ENCODE data around the gene MICAL3. TPM values are rescaled to one million over a fixed set of nuclear protein-coding genes. Genes with fewer than 3 reads are reported as not detected.

MICAL3 gene
- total RNA-seq, 1 experiment from 2014 or later, result 47.1 TPM

- no peaks in the 10 kb centered on the region for H3K9me3 ChIP-seq (ENCODE audit: control insufficient read depth, insufficient read depth, low read depth, low read length)
- DNase-seq (ENCODE audit: low read depth, low spot score) (no peak), ATAC-seq (no peak)
- no peak for TF ChIP-seq SIN3A (IDR thresholded peaks at IDR 0.05; ENCODE audit: borderline replicate concordance, insufficient read depth, low read depth, low read length)
- no peak for TF ChIP-seq POLR2AphosphoS5 (IDR thresholded peaks at IDR 0.05; ENCODE audit: low read depth, low read length)
- TF ChIP-seq REST (IDR thresholded peaks at IDR 0.05; ENCODE audit: insufficient read depth in 1 of 2, low read depth in 2 of 2, low read length in 1 of 2), result no peak
- no peak for TF ChIP-seq TCF7L2 (IDR thresholded peaks at IDR 0.05; ENCODE audit: low read depth, low read length)
- no peak for TF ChIP-seq CTCF (IDR thresholded peaks at IDR 0.05)
- H3K27ac ChIP-seq (ENCODE audit: low read length), result no peak overlapping the region
- intact Hi-C loops (cut with micrococcal nuclease; ENCODE audit: unreplicated experiment), result no loop called here
- no peak overlapping the region for H3K4me3 ChIP-seq (ENCODE audit: low read depth in 2 of 2, low read length in 2 of 2)
- no peaks in the 10 kb centered on the region for H3K36me3 ChIP-seq (ENCODE audit: control insufficient read depth, insufficient read depth, low read length)
- H3K27me3 ChIP-seq (ENCODE audit: control insufficient read depth, insufficient read depth, low read length), result no peaks in the 10 kb centered on the region
- BruUV-seq (replicated peaks), result no TSS peak
- POLR2A ChIA-PET, result no interaction called here
- in situ Hi-C loops (cut with HindIII; ENCODE audit: low pct_unique_long_range_greater_than_20kb, low sequenced_read_pairs), result no loop called here
- peaks cover 4% of the 10 kb centered on the region; the same call in 1 of the 2 replicates for H3K4me1 ChIP-seq (ENCODE audit: control insufficient read depth, insufficient read depth, low read length)
- CTCF ChIA-PET, result no interaction called here
Measured at GRCh38 chr22:17952273-17952801, 72.0 kb downstream of the MICAL3 start.

- intact Hi-C loops (cut with micrococcal nuclease; ENCODE audit: unreplicated experiment) (no loop called here), in situ Hi-C loops (cut with HindIII; ENCODE audit: low pct_unique_long_range_greater_than_20kb, low sequenced_read_pairs) (no loop called here)
- Histone ChIP-seq H3K36me3 (ENCODE audit: control insufficient read depth, insufficient read depth, low read length) (no peaks in the 10 kb centered on the region), H3K9me3 (ENCODE audit: control insufficient read depth, insufficient read depth, low read depth, low read length) (no peaks in the 10 kb centered on the region), H3K27me3 (ENCODE audit: control insufficient read depth, insufficient read depth, low read length) (no peaks in the 10 kb centered on the region), H3K4me3 (ENCODE audit: low read depth in 2 of 2, low read length in 2 of 2) (no peak overlapping the region), H3K27ac (ENCODE audit: low read length) (no peak overlapping the region), H3K4me1 (ENCODE audit: control insufficient read depth, insufficient read depth, low read length) (peaks cover 4% of the 10 kb centered on the region; the same call in 1 of the 2 replicates)
- CTCF ChIA-PET, result no interaction called here
- POLR2A ChIA-PET, result no interaction called here
- ATAC-seq (no peak), DNase-seq (ENCODE audit: low read depth, low spot score) (no peak)
- TF ChIP-seq POLR2AphosphoS5 (IDR thresholded peaks at IDR 0.05; ENCODE audit: low read depth, low read length) (no peak), REST (IDR thresholded peaks at IDR 0.05; ENCODE audit: insufficient read depth in 1 of 2, low read depth in 2 of 2, low read length in 1 of 2) (no peak), CTCF (IDR thresholded peaks at IDR 0.05) (no peak), TCF7L2 (IDR thresholded peaks at IDR 0.05; ENCODE audit: low read depth, low read length) (no peak), SIN3A (IDR thresholded peaks at IDR 0.05; ENCODE audit: borderline replicate concordance, insufficient read depth, low read depth, low read length) (no peak)
- no TSS peak for BruUV-seq (replicated peaks)
Measured at GRCh38 chr22:17951315-17951714, 73.0 kb downstream of the MICAL3 start.

All from Panc1 (cell line).